ENCODE results near the gene DOCK2. TPM values are rescaled to one million over a fixed set of nuclear protein-coding genes. Genes with fewer than 3 reads are reported as not detected.

DOCK2 gene
- total RNA-seq, 1 donor from 2014 or later = 214 TPM

GRCh38 chr5:169864483-169864882, 227.4 kb downstream of the DOCK2 start:
- H3K4me3 Mint-ChIP-seq = no peak overlapping the region

DNA sequence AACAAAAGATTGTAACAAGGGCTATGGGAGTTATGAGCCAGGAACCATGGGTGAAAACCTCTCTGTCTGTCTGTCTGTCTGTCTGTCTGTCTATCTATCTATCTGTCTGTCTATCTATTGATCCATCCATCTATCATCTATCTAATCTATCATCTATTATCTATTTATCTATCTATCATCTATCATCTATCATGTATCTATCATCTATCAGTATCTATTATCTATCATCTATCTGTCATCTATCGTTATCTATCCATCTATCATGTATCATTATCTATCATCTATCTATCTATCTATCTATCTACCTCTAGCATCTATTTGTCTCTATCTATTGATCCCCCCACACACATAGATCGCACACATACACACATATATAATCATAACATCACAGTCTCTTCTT, 230.3 kb downstream of the DOCK2 start:
- no peak for DNase-seq (ENCODE audit: low spot score)
- H3K4me3 Mint-ChIP-seq = no peak overlapping the region
- no peaks in the 10 kb centered on the region for H3K27me3 Mint-ChIP-seq (ENCODE audit: insufficient read depth)
- no peak overlapping the region for H3K27ac Mint-ChIP-seq
- H3K9me3 Mint-ChIP-seq = no peaks in the 10 kb centered on the region
- H3K4me1 Mint-ChIP-seq (ENCODE audit: low read depth) = peaks cover 22% of the 10 kb centered on the region
- peaks cover 21% of the 10 kb centered on the region for H3K36me3 Mint-ChIP-seq (ENCODE audit: low read depth)
- intact Hi-C loops (cut with micrococcal nuclease) = no loop called here

More at GRCh38 chr5:169864483-169864882, 227.4 kb downstream of the DOCK2 start:
- intact Hi-C loops (cut with micrococcal nuclease) = no loop called here
- Mint-ChIP-seq H3K36me3 (ENCODE audit: low read depth) (peaks cover 18% of the 10 kb centered on the region), H3K9me3 (no peaks in the 10 kb centered on the region), H3K27me3 (ENCODE audit: insufficient read depth) (no peaks in the 10 kb centered on the region), H3K4me1 (ENCODE audit: low read depth) (peaks cover 32% of the 10 kb centered on the region), H3K27ac (no peak overlapping the region)
- DNase-seq (ENCODE audit: low spot score) = no peak

GRCh38 chr5:169869066-169869465, 232.0 kb downstream of the DOCK2 start:
- no peak for DNase-seq (ENCODE audit: low spot score)
- Mint-ChIP-seq H3K27ac (peak overlapping the region; percentile 46), H3K36me3 (ENCODE audit: low read depth) (peaks cover 24% of the 10 kb centered on the region), H3K9me3 (no peaks in the 10 kb centered on the region), H3K27me3 (ENCODE audit: insufficient read depth) (no peaks in the 10 kb centered on the region), H3K4me1 (ENCODE audit: low read depth) (peaks cover 22% of the 10 kb centered on the region), H3K4me3 (no peak overlapping the region)
- intact Hi-C loops (cut with micrococcal nuclease) = no loop called here

DNA sequence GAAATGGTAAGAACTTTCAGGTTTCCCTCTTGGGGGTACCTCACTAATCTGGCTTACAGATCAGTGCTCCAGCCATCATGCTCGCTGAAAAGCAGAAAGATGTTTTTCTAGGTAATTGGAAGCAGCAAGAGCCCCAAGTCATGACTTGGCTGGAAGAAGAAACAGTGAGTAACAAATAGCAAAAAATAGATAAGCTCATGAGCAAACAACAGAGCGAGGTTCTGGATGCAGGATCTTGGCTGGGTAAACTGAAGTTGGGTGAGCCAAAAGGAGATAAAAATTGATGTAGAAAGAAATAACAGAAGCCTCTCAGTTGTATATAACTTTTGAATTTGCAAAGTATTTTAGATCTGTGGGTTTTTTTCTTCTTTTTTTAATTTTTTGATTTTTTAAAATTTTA, 233.1 kb downstream of the DOCK2 start:
- intact Hi-C loops (cut with micrococcal nuclease) = no loop called here
- Mint-ChIP-seq H3K4me1 (ENCODE audit: low read depth) (peaks cover 22% of the 10 kb centered on the region), H3K36me3 (ENCODE audit: low read depth) (peaks cover 22% of the 10 kb centered on the region), H3K27ac (no peak overlapping the region), H3K4me3 (no peak overlapping the region), H3K27me3 (ENCODE audit: insufficient read depth) (no peaks in the 10 kb centered on the region), H3K9me3 (no peaks in the 10 kb centered on the region)
- no peak for DNase-seq (ENCODE audit: low spot score)

GRCh38 chr5:169871826-169872490, 234.9 kb downstream of the DOCK2 start:
- no peak overlapping the region for H3K27ac Mint-ChIP-seq

DNA sequence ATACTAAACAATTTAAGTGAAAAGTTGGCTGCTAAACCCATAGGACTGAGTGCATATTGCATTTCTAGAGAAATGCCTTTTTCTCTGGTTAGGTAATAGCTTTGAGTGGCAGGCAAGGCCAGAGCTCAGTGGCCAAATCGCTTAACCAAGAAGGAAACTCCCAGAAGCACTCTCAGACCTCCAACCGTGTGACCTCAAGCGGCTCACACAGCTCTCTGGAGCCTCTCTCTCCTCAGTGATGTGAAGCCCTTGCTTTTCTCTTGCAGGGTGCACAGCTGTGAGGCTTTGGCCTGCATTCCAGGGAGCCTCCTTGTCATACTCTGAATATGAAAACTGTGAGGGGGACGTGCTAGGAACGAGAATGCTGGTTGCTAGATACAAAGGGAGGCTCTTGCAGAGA, 236.6 kb downstream of the DOCK2 start:
- Mint-ChIP-seq H3K27ac (no peak overlapping the region), H3K27me3 (ENCODE audit: insufficient read depth) (no peaks in the 10 kb centered on the region), H3K4me3 (no peak overlapping the region), H3K36me3 (ENCODE audit: low read depth) (peaks cover 32% of the 10 kb centered on the region), H3K9me3 (no peaks in the 10 kb centered on the region), H3K4me1 (ENCODE audit: low read depth) (peaks cover 23% of the 10 kb centered on the region)
- intact Hi-C loops (cut with micrococcal nuclease) = no loop called here
- DNase-seq (ENCODE audit: low spot score) = no peak

More at GRCh38 chr5:169871826-169872490, 234.9 kb downstream of the DOCK2 start:
- Mint-ChIP-seq H3K9me3 (no peaks in the 10 kb centered on the region), H3K4me1 (ENCODE audit: low read depth) (peaks cover 27% of the 10 kb centered on the region), H3K27me3 (ENCODE audit: insufficient read depth) (no peaks in the 10 kb centered on the region), H3K36me3 (ENCODE audit: low read depth) (peaks cover 32% of the 10 kb centered on the region), H3K4me3 (no peak overlapping the region)
- DNase-seq (ENCODE audit: low spot score) = no peak
- intact Hi-C loops (cut with micrococcal nuclease) = no loop called here

DNA sequence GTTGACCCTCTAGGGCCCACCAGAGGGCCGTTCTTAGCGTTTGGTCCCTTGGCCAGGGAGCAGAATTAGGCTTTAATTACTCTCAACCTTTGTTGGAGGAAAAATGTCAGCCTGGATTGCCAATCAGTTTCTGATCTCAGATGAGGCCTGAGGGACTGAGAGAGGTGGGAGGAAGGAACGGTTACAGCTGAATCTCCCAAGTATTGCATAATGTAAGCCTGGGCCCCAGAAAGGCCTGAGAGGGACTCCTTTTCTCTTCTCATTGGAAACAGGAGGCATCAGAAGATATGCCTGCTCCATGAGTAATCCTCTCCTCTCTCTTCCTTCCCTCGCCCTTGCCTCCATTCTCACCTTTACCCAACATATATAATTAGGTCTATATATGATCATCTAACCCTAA, 237.5 kb downstream of the DOCK2 start:
- Mint-ChIP-seq H3K27me3 (ENCODE audit: insufficient read depth) (no peaks in the 10 kb centered on the region), H3K4me1 (ENCODE audit: low read depth) (peaks cover 17% of the 10 kb centered on the region), H3K36me3 (ENCODE audit: low read depth) (peaks cover 29% of the 10 kb centered on the region), H3K27ac (no peak overlapping the region), H3K9me3 (no peaks in the 10 kb centered on the region), H3K4me3 (no peak overlapping the region)
- no peak for DNase-seq (ENCODE audit: low spot score)
- intact Hi-C loops (cut with micrococcal nuclease) = no loop called here

- peaks cover 17% of the 10 kb centered on the region for H3K4me1 Mint-ChIP-seq (ENCODE audit: low read depth)
- intact Hi-C loops (cut with micrococcal nuclease) = no loop called here
- H3K27ac Mint-ChIP-seq = no peak overlapping the region
- H3K27me3 Mint-ChIP-seq (ENCODE audit: insufficient read depth) = no peaks in the 10 kb centered on the region
- H3K4me3 Mint-ChIP-seq = no peak overlapping the region
- no peak for DNase-seq (ENCODE audit: low spot score)
- no peaks in the 10 kb centered on the region for H3K9me3 Mint-ChIP-seq
- peaks cover 25% of the 10 kb centered on the region for H3K36me3 Mint-ChIP-seq (ENCODE audit: low read depth)
Measured at GRCh38 chr5:169875091-169875728, 238.1 kb downstream of the DOCK2 start.

DNA sequence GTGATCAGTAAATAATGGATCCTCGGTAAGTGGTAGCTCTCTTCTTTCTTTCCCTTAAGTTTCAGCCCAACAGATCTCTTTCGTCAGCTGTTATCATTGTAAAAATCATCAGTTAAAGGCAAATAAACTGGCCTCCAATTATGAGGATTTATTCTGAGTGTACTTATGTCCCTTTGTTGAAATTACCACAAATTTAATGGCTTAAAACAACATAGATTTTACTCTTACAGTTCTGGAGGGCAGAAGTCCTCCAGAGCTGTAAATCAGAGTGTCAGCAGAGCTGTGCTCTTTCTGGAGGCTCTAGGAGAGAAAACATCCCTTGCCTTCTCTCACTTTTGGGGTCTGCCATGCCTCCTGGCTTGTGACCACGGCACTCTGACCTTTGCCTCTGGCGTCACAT, 238.7 kb downstream of the DOCK2 start:
- no peak overlapping the region for H3K4me3 Mint-ChIP-seq
- no peak overlapping the region for H3K27ac Mint-ChIP-seq
- no peaks in the 10 kb centered on the region for H3K27me3 Mint-ChIP-seq (ENCODE audit: insufficient read depth)
- H3K4me1 Mint-ChIP-seq (ENCODE audit: low read depth) = peaks cover 17% of the 10 kb centered on the region
- intact Hi-C loops (cut with micrococcal nuclease) = no loop called here
- peaks cover 29% of the 10 kb centered on the region for H3K36me3 Mint-ChIP-seq (ENCODE audit: low read depth)
- H3K9me3 Mint-ChIP-seq = no peaks in the 10 kb centered on the region
- no peak for DNase-seq (ENCODE audit: low spot score)

- intact Hi-C loops (cut with micrococcal nuclease) = no loop called here
- no peak for DNase-seq (ENCODE audit: low spot score)
- Mint-ChIP-seq H3K36me3 (ENCODE audit: low read depth) (peaks cover 27% of the 10 kb centered on the region), H3K4me1 (ENCODE audit: low read depth) (peaks cover 17% of the 10 kb centered on the region), H3K27me3 (ENCODE audit: insufficient read depth) (no peaks in the 10 kb centered on the region), H3K4me3 (no peak overlapping the region), H3K27ac (no peak overlapping the region), H3K9me3 (no peaks in the 10 kb centered on the region)
Measured at GRCh38 chr5:169876386-169876785, 239.3 kb downstream of the DOCK2 start.

- Mint-ChIP-seq H3K4me3 (no peak overlapping the region), H3K4me1 (ENCODE audit: low read depth) (peaks cover 17% of the 10 kb centered on the region), H3K27ac (no peak overlapping the region), H3K36me3 (ENCODE audit: low read depth) (peaks cover 31% of the 10 kb centered on the region), H3K27me3 (ENCODE audit: insufficient read depth) (no peaks in the 10 kb centered on the region), H3K9me3 (no peaks in the 10 kb centered on the region)
- intact Hi-C loops (cut with micrococcal nuclease) = no loop called here
- DNase-seq (ENCODE audit: low spot score) = no peak
Measured at GRCh38 chr5:169880012-169880663, 243.1 kb downstream of the DOCK2 start.

- Mint-ChIP-seq H3K9me3 (no peaks in the 10 kb centered on the region), H3K4me1 (ENCODE audit: low read depth) (peaks cover 12% of the 10 kb centered on the region), H3K36me3 (ENCODE audit: low read depth) (peaks cover 28% of the 10 kb centered on the region), H3K27ac (no peak overlapping the region), H3K27me3 (ENCODE audit: insufficient read depth) (no peaks in the 10 kb centered on the region), H3K4me3 (no peak overlapping the region)
- intact Hi-C loops (cut with micrococcal nuclease) = no loop called here
- DNase-seq (ENCODE audit: low spot score) = no peak
Measured at GRCh38 chr5:169880785-169881184, 243.7 kb downstream of the DOCK2 start.

GRCh38 chr5:169881702-169882303, 244.7 kb downstream of the DOCK2 start:
- Mint-ChIP-seq H3K9me3 (no peaks in the 10 kb centered on the region), H3K4me1 (ENCODE audit: low read depth) (peaks cover 2% of the 10 kb centered on the region), H3K4me3 (no peak overlapping the region), H3K27ac (no peak overlapping the region), H3K27me3 (ENCODE audit: insufficient read depth) (no peaks in the 10 kb centered on the region), H3K36me3 (ENCODE audit: low read depth) (peaks cover 24% of the 10 kb centered on the region)
- intact Hi-C loops (cut with micrococcal nuclease) = no loop called here
- no peak for DNase-seq (ENCODE audit: low spot score)
